OCI-M2 (cell line): ENCODE measurements around the gene PLA2G4E.

Source experiments
- DNase-seq: peaks from one replicate; lab custom pipeline; 2025; ENCODE audit not compliant: unreplicated experiment; lab: John Stamatoyannopoulos, UW

The PLA2G4E gene

GRCh38 chr15:42024303-42024702, 3.5 kb upstream of the PLA2G4E start:
- no peak for DNase-seq

- DNase-seq: no peak
Measured at GRCh38 chr15:42021593-42021992, 751 bp upstream of the PLA2G4E start.

GRCh38 chr15:42018306-42019224, 2.3 kb downstream of the PLA2G4E start:
- DNase-seq: no peak

- no peak for DNase-seq
Measured at GRCh38 chr15:42016971-42017370, 3.9 kb downstream of the PLA2G4E start.

GRCh38 chr15:42014406-42014805, 6.4 kb downstream of the PLA2G4E start:
- no peak for DNase-seq

GRCh38 chr15:42012928-42013482, 7.8 kb downstream of the PLA2G4E start:
- no peak for DNase-seq

- DNase-seq: no peak
Measured at GRCh38 chr15:42012241-42012640, 8.6 kb downstream of the PLA2G4E start.

GRCh38 chr15:42011074-42011473, 9.8 kb downstream of the PLA2G4E start:
- DNase-seq: no peak

GRCh38 chr15:42010434-42010833, 10.4 kb downstream of the PLA2G4E start:
- DNase-seq: no peak

- no peak for DNase-seq
Measured at GRCh38 chr15:42009474-42009873, 11.4 kb downstream of the PLA2G4E start.

- no peak for DNase-seq
Measured at GRCh38 chr15:42009022-42009421, 11.8 kb downstream of the PLA2G4E start.

GRCh38 chr15:42007386-42007785, 13.5 kb downstream of the PLA2G4E start:
- no peak for DNase-seq

- DNase-seq: no peak
Measured at GRCh38 chr15:42002333-42002732, 18.5 kb downstream of the PLA2G4E start.

- no peak for DNase-seq
Measured at GRCh38 chr15:42001236-42001635, 19.6 kb downstream of the PLA2G4E start.

- no peak for DNase-seq
Measured at GRCh38 chr15:41999290-42000285, 21.3 kb downstream of the PLA2G4E start.

- no peak for DNase-seq
Measured at GRCh38 chr15:41997845-41998244, 23.0 kb downstream of the PLA2G4E start.

- DNase-seq: no peak
Measured at GRCh38 chr15:41996921-41997592, 23.8 kb downstream of the PLA2G4E start.

- DNase-seq: no peak
Measured at GRCh38 chr15:41996376-41996775, 24.5 kb downstream of the PLA2G4E start.

- DNase-seq: no peak
Measured at GRCh38 chr15:41995476-41995855, 25.4 kb downstream of the PLA2G4E start.

- DNase-seq: no peak
Measured at GRCh38 chr15:41994772-41995475, 25.9 kb downstream of the PLA2G4E start.
